Mesendoderm (in vitro differentiated cells): ENCODE results near the gene RNF168.
A peak's percentile ranks its signal among the peaks of the same experiment; 100 is the strongest.

Source experiments
- DNase-seq: peaks from one replicate; pipeline ENCODE4 v3.0.0; 2013
- H2AK5ac ChIP-seq: 2 replicates; pipeline ENCODE4 v1.6.1; 2013; ENCODE audit warnings: low read length, inconsistent platforms
- H2BK120ac ChIP-seq: 2 replicates; pipeline ENCODE4 v1.6.1; 2013; ENCODE audit warnings: low read depth, mild to moderate bottlenecking, low read length, moderate library complexity, mixed read lengths
- H2BK15ac ChIP-seq: replicated peaks from 2 replicates; pipeline ENCODE4 v1.6.1; 2013; ENCODE audit warnings: low read depth, mild to moderate bottlenecking, moderate library complexity
- H2BK5ac ChIP-seq: 2 replicates; pipeline ENCODE4 v1.6.1; 2013; ENCODE audit warnings: low read length, inconsistent platforms
- H3K18ac ChIP-seq: 2 replicates; pipeline ENCODE4 v1.6.1; 2013; ENCODE audit warnings: mild to moderate bottlenecking, low read length, mixed read lengths
- H3K23ac ChIP-seq: one replicate; pipeline ENCODE4 v1.6.1; 2013; ENCODE audit warnings: low read length
- H3K27ac ChIP-seq: 2 replicates; pipeline ENCODE4 v1.5.1; 2013; ENCODE audit warnings: low read depth, mild to moderate bottlenecking, inconsistent platforms, low read length, moderate library complexity
- H3K27me3 ChIP-seq: 2 replicates; pipeline ENCODE4 v1.6.1; 2013; ENCODE audit warnings: low read length, control low read depth, mild to moderate bottlenecking, inconsistent platforms; ENCODE audit not compliant: insufficient read depth, poor library complexity
- H3K36me3 ChIP-seq: 2 replicates; pipeline ENCODE4 v1.6.1; 2013; ENCODE audit warnings: low read length, inconsistent platforms; ENCODE audit not compliant: control insufficient read depth, insufficient read depth
- H3K4ac ChIP-seq: one replicate; pipeline ENCODE4 v1.6.1; 2013; ENCODE audit warnings: low read depth, mild to moderate bottlenecking, low read length, moderate library complexity
- H3K4me1 ChIP-seq: 2 replicates; pipeline ENCODE4 v1.6.1; 2013; ENCODE audit warnings: low read depth, low read length, inconsistent platforms; ENCODE audit not compliant: control insufficient read depth
- H3K4me2 ChIP-seq: 2 replicates; pipeline ENCODE4 v1.6.1; 2013; ENCODE audit warnings: low read length
- H3K4me3 ChIP-seq: 2 replicates; pipeline ENCODE4 v1.5.1; 2013; ENCODE audit warnings: mild to moderate bottlenecking, low read length
- H3K56ac ChIP-seq: one replicate; pipeline ENCODE4 v1.6.1; 2013; ENCODE audit warnings: low read length
- H3K79me1 ChIP-seq: 2 replicates; pipeline ENCODE4 v1.6.1; 2013; ENCODE audit warnings: low read length, inconsistent platforms
- H3K79me2 ChIP-seq: 2 replicates; pipeline ENCODE4 v1.6.1; 2013; ENCODE audit warnings: mild to moderate bottlenecking, low read length; ENCODE audit not compliant: control insufficient read depth, insufficient read depth
- H3K9ac ChIP-seq: 2 replicates; pipeline ENCODE4 v1.6.1; 2013; ENCODE audit warnings: low read length, inconsistent platforms
- H4K5ac ChIP-seq: one replicate; pipeline ENCODE4 v1.6.1; 2013; ENCODE audit warnings: low read length
- H4K8ac ChIP-seq: one replicate; pipeline ENCODE4 v1.6.1; 2013; ENCODE audit warnings: low read depth, mild to moderate bottlenecking, control low read depth, low read length, moderate library complexity
- WGBS: extraction: QIAGEN DNeasy Blood & Tissue Kit; methylation state at CpG from one replicate; pipeline ENCODE4 v1.1.7; 2013; ENCODE audit warnings: low lambda C conversion rate, missing lambda C conversion rate; ENCODE audit not compliant: insufficient coverage; ENCODE audit errors: extremely low coverage; 5-methylcytosine and 5-hydroxymethylcytosine counted together

Gene RNF168

DNA sequence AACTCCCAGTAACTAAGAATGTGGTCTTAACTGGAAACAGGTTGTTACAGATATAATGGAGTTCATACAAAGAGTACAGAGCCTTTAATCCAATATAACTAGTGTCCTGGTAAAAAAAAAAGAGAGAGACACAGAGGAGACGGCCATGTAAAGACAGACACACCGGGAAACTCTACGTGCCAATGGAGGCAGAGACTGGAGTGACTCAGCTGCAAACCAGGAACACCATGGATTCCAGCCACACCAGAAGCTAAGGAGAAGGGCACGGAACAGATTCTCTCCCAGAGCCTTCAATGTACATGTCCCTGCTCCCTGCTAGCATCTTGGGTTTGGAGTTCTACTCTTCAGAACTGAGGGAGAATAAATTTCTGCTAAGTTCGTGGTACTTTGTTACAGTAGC lies 4.5 kb downstream of the RNF168 start:
- Histone ChIP-seq H2BK5ac (no peak overlapping the region), H3K4me2 (no peak overlapping the region), H3K18ac (no peak overlapping the region), H3K4ac (no peak overlapping the region), H2AK5ac (no peak overlapping the region), H3K9ac (no peak overlapping the region), H3K4me3 (no peak overlapping the region), H4K5ac (no peak overlapping the region), H3K27ac (no peak overlapping the region), H4K8ac (no peak overlapping the region), H3K79me1 (peaks cover 9% of the 10 kb centered on the region), H3K79me2 (peaks cover 72% of the 10 kb centered on the region), H3K23ac (no peak overlapping the region), H3K36me3 (no peaks in the 10 kb centered on the region), H3K27me3 (no peaks in the 10 kb centered on the region), H2BK120ac (no peak overlapping the region), H3K56ac (no peak overlapping the region), H2BK15ac (no peak overlapping the region), H3K4me1 (peaks cover 3% of the 10 kb centered on the region)
- no CpG with 5 or more reads among the region's 5 CpGs for WGBS
- peak; percentile 16 for DNase-seq

GRCh38 chr3:196498297-196498696 lies 5.3 kb downstream of the RNF168 start:
- H3K4ac ChIP-seq, result no peak overlapping the region
- H2AK5ac ChIP-seq, result no peak overlapping the region
- H3K4me1 ChIP-seq, result peaks cover 3% of the 10 kb centered on the region
- H4K5ac ChIP-seq, result no peak overlapping the region
- no peak overlapping the region for H3K9ac ChIP-seq
- H2BK5ac ChIP-seq, result no peak overlapping the region
- H2BK15ac ChIP-seq, result no peak overlapping the region
- no peak overlapping the region for H3K4me3 ChIP-seq
- no peak overlapping the region for H3K27ac ChIP-seq
- peaks cover 76% of the 10 kb centered on the region for H3K79me2 ChIP-seq
- H3K4me2 ChIP-seq, result no peak overlapping the region
- DNase-seq, result no peak
- no peak overlapping the region for H4K8ac ChIP-seq
- no peak overlapping the region for H3K18ac ChIP-seq
- H3K79me1 ChIP-seq, result peaks cover 9% of the 10 kb centered on the region
- H3K23ac ChIP-seq, result no peak overlapping the region
- H3K27me3 ChIP-seq, result no peaks in the 10 kb centered on the region
- no peak overlapping the region for H2BK120ac ChIP-seq
- H3K36me3 ChIP-seq, result no peaks in the 10 kb centered on the region
- no CpG with 5 or more reads among the region's 8 CpGs for WGBS
- no peak overlapping the region for H3K56ac ChIP-seq

GRCh38 chr3:196496183-196496582 lies 7.4 kb downstream of the RNF168 start:
- Histone ChIP-seq H2BK15ac (no peak overlapping the region), H3K4me1 (peaks cover 3% of the 10 kb centered on the region), H3K36me3 (no peaks in the 10 kb centered on the region), H3K79me2 (peaks cover 73% of the 10 kb centered on the region), H3K27ac (no peak overlapping the region), H3K9ac (no peak overlapping the region), H3K4ac (no peak overlapping the region), H3K4me3 (no peak overlapping the region), H3K79me1 (peaks cover 10% of the 10 kb centered on the region), H3K23ac (no peak overlapping the region), H2BK5ac (no peak overlapping the region), H3K27me3 (no peaks in the 10 kb centered on the region), H4K5ac (no peak overlapping the region), H2AK5ac (no peak overlapping the region), H3K18ac (no peak overlapping the region), H3K4me2 (no peak overlapping the region), H4K8ac (no peak overlapping the region), H2BK120ac (no peak overlapping the region), H3K56ac (no peak overlapping the region)
- DNase-seq, result no peak
- WGBS, result no CpG with 5 or more reads among the region's 4 CpGs

- Histone ChIP-seq H3K27me3 (no peaks in the 10 kb centered on the region), H2BK5ac (no peak overlapping the region), H3K4me2 (no peak overlapping the region), H3K23ac (no peak overlapping the region), H4K5ac (no peak overlapping the region), H2BK15ac (no peak overlapping the region), H3K4me3 (no peak overlapping the region), H3K56ac (no peak overlapping the region), H3K36me3 (no peaks in the 10 kb centered on the region), H3K27ac (no peak overlapping the region), H3K18ac (no peak overlapping the region), H3K4ac (no peak overlapping the region), H2AK5ac (no peak overlapping the region), H3K4me1 (no peaks in the 10 kb centered on the region), H3K79me1 (peaks cover 13% of the 10 kb centered on the region), H2BK120ac (no peak overlapping the region), H4K8ac (no peak overlapping the region), H3K9ac (no peak overlapping the region), H3K79me2 (peaks cover 55% of the 10 kb centered on the region)
- no CpG with 5 or more reads among the region's 7 CpGs for WGBS
- DNase-seq, result no peak
Observed at GRCh38 chr3:196493292-196493691, 10.3 kb downstream of the RNF168 start.

DNA sequence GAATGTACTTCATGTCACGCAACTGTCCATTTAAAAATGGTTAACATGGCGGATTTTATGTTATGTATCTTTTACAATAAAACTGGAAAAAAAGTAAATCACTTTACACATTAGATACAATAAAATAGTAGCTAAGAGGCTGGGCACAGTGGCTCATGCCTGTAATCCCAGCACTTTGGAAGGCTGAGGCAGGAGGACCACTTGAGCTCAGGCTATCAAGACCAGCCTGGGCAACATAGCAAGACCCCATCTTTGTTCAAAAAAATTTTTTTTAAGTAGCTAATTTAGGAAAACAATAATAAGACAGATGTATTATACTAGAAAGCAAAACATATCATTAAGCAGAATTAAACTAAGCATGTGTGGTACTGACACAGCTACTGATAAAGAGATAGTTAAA lies 11.5 kb downstream of the RNF168 start:
- no peak overlapping the region for H3K18ac ChIP-seq
- H3K4me3 ChIP-seq, result no peak overlapping the region
- H3K56ac ChIP-seq, result no peak overlapping the region
- no peaks in the 10 kb centered on the region for H3K27me3 ChIP-seq
- H2AK5ac ChIP-seq, result no peak overlapping the region
- H3K4me1 ChIP-seq, result no peaks in the 10 kb centered on the region
- DNase-seq, result no peak
- H3K36me3 ChIP-seq, result peaks cover 3% of the 10 kb centered on the region
- H4K5ac ChIP-seq, result no peak overlapping the region
- H2BK15ac ChIP-seq, result no peak overlapping the region
- H3K79me2 ChIP-seq, result peaks cover 48% of the 10 kb centered on the region
- no peak overlapping the region for H3K4me2 ChIP-seq
- WGBS, result no CpG with 5 or more reads among the region's 2 CpGs
- peaks cover 13% of the 10 kb centered on the region for H3K79me1 ChIP-seq
- H2BK5ac ChIP-seq, result no peak overlapping the region
- H3K27ac ChIP-seq, result no peak overlapping the region
- H3K9ac ChIP-seq, result no peak overlapping the region
- H3K4ac ChIP-seq, result no peak overlapping the region
- H3K23ac ChIP-seq, result no peak overlapping the region
- H2BK120ac ChIP-seq, result no peak overlapping the region
- no peak overlapping the region for H4K8ac ChIP-seq

- H4K8ac ChIP-seq, result no peak overlapping the region
- H3K18ac ChIP-seq, result no peak overlapping the region
- H3K4me3 ChIP-seq, result no peak overlapping the region
- H2BK5ac ChIP-seq, result no peak overlapping the region
- H3K27me3 ChIP-seq, result no peaks in the 10 kb centered on the region
- no peak overlapping the region for H3K27ac ChIP-seq
- H3K23ac ChIP-seq, result no peak overlapping the region
- no peaks in the 10 kb centered on the region for H3K4me1 ChIP-seq
- no peak overlapping the region for H2BK120ac ChIP-seq
- no peak overlapping the region for H3K9ac ChIP-seq
- peaks cover 6% of the 10 kb centered on the region for H3K36me3 ChIP-seq
- peak overlapping the region; percentile 16 for H3K4ac ChIP-seq
- H2BK15ac ChIP-seq, result no peak overlapping the region
- peaks cover 8% of the 10 kb centered on the region for H3K79me1 ChIP-seq
- no peak overlapping the region for H3K56ac ChIP-seq
- H3K79me2 ChIP-seq, result peaks cover 32% of the 10 kb centered on the region
- DNase-seq, result no peak
- no peak overlapping the region for H2AK5ac ChIP-seq
- no CpG with 5 or more reads among the region's 10 CpGs for WGBS
- no peak overlapping the region for H4K5ac ChIP-seq
- H3K4me2 ChIP-seq, result no peak overlapping the region
Observed at GRCh38 chr3:196489747-196490146, 13.8 kb downstream of the RNF168 start.
